ENCODE data around the gene PROK2.

Gene PROK2

GRCh38 chr3:71786217-71786549 lies 1.2 kb upstream of the PROK2 start:
- DNase-seq, result no peak

- no peak for DNase-seq
Observed at GRCh38 chr3:71785532-71786216, 726 bp upstream of the PROK2 start.

- DNase-seq, result peak in 3 of 4 experiments; percentile 5 to 40 (median 26)
Observed at GRCh38 chr3:71784201-71784913, 591 bp downstream of the PROK2 start.

- DNase-seq, result no peak
Observed at GRCh38 chr3:71783152-71783551, 1.8 kb downstream of the PROK2 start.

GRCh38 chr3:71780430-71780829 lies 4.5 kb downstream of the PROK2 start:
- DNase-seq, result no peak

GRCh38 chr3:71779674-71780377 lies 5.1 kb downstream of the PROK2 start:
- peak; percentile 28 to 79 (median 66) for DNase-seq

- DNase-seq, result no peak
Observed at GRCh38 chr3:71778353-71778752, 6.6 kb downstream of the PROK2 start.

- no peak for DNase-seq
Observed at GRCh38 chr3:71776538-71776937, 8.4 kb downstream of the PROK2 start.

- no peak for DNase-seq
Observed at GRCh38 chr3:71771884-71772283, 13.1 kb downstream of the PROK2 start.

GRCh38 chr3:71771126-71771525 lies 13.8 kb downstream of the PROK2 start:
- DNase-seq, result no peak

- no peak for DNase-seq
Observed at GRCh38 chr3:71763426-71763825, 21.5 kb downstream of the PROK2 start.

GRCh38 chr3:71760140-71760539 lies 24.8 kb downstream of the PROK2 start:
- DNase-seq, result no peak

GRCh38 chr3:71759401-71759800 lies 25.5 kb downstream of the PROK2 start:
- peak; percentile 50 to 81 (median 78) for DNase-seq

GRCh38 chr3:71758091-71758490 lies 26.9 kb downstream of the PROK2 start:
- DNase-seq, result peak; percentile 17 to 69 (median 50)

- no peak for DNase-seq
Observed at GRCh38 chr3:71754610-71755253, 30.2 kb downstream of the PROK2 start.

GRCh38 chr3:71753701-71754609 lies 31.0 kb downstream of the PROK2 start, which contains the start of gene GPR27:
Gene GPR27, plus strand, starts transcription at chr3:71753855. Its CDS starts 195 bp downstream, at chr3:71754050.
- DNase-seq, result peak; percentile 19 to 73 (median 48)

GRCh38 chr3:71752831-71753700 lies 31.9 kb downstream of the PROK2 start:
- no peak for DNase-seq

GRCh38 chr3:71751602-71752001 lies 33.3 kb downstream of the PROK2 start:
- DNase-seq, result no peak

- no peak for DNase-seq
Observed at GRCh38 chr3:71744738-71745137, 40.2 kb downstream of the PROK2 start.

GRCh38 chr3:71742621-71743020 lies 42.3 kb downstream of the PROK2 start:
- no peak for DNase-seq

- DNase-seq, result no peak
Observed at GRCh38 chr3:71734881-71735280, 50.1 kb downstream of the PROK2 start.
